ENCODE data around the gene KIF21B. TPM values are rescaled to one million over a fixed set of nuclear protein-coding genes. Genes with fewer than 3 reads are reported as not detected.

KIF21B gene
- total and polyA plus RNA-seq, 2 experiments from 2014 or later = 0.29 to 3.5 TPM

DNA sequence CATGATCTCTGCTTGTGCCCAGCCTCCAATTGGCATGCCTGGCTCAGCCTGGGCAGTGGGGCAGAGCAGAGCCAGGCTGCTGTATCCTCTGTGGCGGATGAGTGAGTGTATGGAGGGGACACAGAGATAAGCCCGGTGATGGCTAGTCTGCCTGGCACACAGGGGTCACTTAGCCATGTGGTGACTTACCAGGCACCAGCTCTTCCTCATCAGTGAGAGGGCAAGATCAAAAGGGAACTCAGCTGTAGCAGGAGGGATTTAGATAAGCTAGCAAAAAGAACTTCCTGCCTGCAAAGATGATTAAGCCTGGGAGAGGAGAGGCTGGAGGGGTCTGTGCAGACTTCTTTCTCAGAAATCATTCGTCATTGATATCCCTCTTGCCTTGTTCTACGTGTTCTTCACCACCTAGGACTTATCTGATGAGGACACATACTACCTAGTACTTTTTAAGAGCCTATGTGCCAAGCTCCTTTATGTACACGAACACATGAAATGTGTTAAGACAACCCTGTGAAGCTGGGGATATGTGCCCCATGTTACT lies 7.9 kb downstream of the KIF21B start:
- H3K4me3 ChIP-seq = no peak overlapping the region
- peaks cover 21% of the 10 kb centered on the region for H3K4me1 ChIP-seq (ENCODE audit: low read depth)
- no peaks in the 10 kb centered on the region for H3K36me3 ChIP-seq
- TF ChIP-seq, protein P1, sequence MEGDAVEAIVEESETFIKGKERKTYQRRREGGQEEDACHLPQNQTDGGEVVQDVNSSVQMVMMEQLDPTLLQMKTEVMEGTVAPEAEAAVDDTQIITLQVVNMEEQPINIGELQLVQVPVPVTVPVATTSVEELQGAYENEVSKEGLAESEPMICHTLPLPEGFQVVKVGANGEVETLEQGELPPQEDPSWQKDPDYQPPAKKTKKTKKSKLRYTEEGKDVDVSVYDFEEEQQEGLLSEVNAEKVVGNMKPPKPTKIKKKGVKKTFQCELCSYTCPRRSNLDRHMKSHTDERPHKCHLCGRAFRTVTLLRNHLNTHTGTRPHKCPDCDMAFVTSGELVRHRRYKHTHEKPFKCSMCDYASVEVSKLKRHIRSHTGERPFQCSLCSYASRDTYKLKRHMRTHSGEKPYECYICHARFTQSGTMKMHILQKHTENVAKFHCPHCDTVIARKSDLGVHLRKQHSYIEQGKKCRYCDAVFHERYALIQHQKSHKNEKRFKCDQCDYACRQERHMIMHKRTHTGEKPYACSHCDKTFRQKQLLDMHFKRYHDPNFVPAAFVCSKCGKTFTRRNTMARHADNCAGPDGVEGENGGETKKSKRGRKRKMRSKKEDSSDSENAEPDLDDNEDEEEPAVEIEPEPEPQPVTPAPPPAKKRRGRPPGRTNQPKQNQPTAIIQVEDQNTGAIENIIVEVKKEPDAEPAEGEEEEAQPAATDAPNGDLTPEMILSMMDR (IDR thresholded peaks at IDR 0.05; ENCODE audit: low read depth, low read length) = no peak
- H3K27ac ChIP-seq = no peak overlapping the region
- no peaks in the 10 kb centered on the region for H3K9me3 ChIP-seq (ENCODE audit: low read depth)
- no peaks in the 10 kb centered on the region for H3K27me3 ChIP-seq
- DNase-seq (ENCODE audit: low read depth in 1 of 2, low spot score in 1 of 2) = no peak

DNA sequence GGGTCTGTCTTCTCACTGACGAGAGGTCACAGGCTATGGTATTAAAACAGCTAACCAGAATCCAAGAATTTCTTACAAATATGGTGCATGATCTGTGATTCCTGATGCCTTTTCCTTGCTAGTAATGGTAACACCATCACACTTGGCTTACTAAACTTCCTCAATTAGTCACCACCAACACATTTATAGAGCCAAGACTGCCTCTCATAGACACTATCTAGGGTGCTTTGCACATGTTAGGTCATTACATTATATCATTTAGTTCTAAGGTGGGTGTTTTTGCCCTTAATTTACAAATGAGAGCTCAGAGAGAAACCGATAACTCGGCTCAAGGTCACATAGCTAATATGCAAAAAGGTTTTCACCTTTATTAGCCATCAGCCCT lies 8.7 kb downstream of the KIF21B start:
- Histone ChIP-seq H3K27me3 (no peaks in the 10 kb centered on the region), H3K4me3 (no peak overlapping the region), H3K9me3 (ENCODE audit: low read depth) (no peaks in the 10 kb centered on the region), H3K4me1 (ENCODE audit: low read depth) (peaks cover 25% of the 10 kb centered on the region), H3K27ac (no peak overlapping the region), H3K36me3 (no peaks in the 10 kb centered on the region)
- DNase-seq (ENCODE audit: low read depth in 1 of 2, low spot score in 1 of 2) = peak in 1 of 2 donors; percentile 33
- TF ChIP-seq, protein P1 (IDR thresholded peaks at IDR 0.05; ENCODE audit: low read depth, low read length) = no peak

DNA sequence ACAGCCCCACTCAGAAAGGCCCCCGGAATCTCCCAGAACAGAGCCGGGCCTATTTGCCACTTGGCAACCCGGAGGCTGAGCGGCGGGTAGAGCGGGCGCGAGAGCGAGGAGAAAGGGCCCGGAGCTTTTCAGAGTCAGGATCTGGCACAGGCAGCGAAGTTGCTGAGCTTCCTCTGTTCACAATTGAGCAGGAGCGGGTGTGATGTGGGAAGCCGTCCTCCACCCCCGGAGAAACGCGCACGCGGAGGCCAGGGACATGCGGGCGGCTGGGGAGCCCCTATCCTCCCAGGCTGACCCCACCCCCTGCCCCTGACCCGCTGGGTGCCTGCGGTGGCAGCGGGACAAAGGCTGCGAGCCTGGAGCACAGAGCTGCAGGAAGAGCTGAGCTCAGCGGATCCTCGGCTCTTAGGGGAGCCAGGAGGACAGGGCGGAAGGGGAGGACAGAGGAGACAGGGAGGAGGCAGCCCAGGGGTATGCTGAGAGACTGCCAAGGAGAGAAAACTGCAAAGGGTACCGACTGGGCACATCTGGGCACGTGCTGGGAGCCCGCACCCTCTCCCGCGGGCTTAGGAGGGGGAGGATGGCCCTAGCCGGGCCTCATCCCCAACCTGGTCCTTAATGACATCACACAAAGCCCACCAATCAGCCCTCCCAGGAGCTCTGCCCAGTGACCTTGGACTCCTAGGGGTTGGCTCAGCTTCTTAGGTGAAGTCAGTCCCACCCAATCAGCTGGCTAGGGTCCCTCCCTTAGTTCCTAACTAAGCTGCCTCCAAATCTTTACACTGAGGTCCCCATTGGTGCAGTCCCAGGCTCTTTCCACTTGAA lies 9.3 kb downstream of the KIF21B start:
- Histone ChIP-seq H3K36me3 (no peaks in the 10 kb centered on the region), H3K27me3 (no peaks in the 10 kb centered on the region), H3K4me1 (ENCODE audit: low read depth) (peaks cover 25% of the 10 kb centered on the region), H3K27ac (no peak overlapping the region), H3K9me3 (ENCODE audit: low read depth) (no peaks in the 10 kb centered on the region), H3K4me3 (no peak overlapping the region)
- TF ChIP-seq, protein P1 (IDR thresholded peaks at IDR 0.05; ENCODE audit: low read depth, low read length) = no peak
- peak in 1 of 2 donors; percentile 30 for DNase-seq (ENCODE audit: low read depth in 1 of 2, low spot score in 1 of 2)

DNA sequence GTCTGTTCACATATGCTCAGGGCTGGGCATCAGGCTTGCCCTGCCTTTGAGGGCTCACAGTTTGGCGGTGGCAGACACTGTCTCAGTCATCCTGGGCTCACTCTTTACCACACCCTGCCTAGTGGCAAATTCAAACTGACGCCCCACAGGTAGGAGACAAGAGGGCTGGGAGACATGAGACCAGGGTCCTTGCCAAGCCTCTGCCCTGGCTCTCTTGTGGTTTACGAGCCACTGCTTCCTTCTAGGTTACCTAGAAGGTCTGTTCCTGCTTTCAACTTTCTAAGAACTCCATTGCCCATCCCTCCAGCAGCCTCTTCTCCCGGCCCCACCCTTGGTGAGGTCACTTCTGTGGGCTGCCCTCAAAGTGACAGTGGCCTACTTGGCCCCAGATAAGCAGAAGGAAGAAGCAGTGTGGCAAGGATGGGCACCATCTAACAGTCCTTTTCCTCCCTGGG lies 10.5 kb downstream of the KIF21B start:
- TF ChIP-seq, protein P1 (IDR thresholded peaks at IDR 0.05; ENCODE audit: low read depth, low read length) = no peak

DNA sequence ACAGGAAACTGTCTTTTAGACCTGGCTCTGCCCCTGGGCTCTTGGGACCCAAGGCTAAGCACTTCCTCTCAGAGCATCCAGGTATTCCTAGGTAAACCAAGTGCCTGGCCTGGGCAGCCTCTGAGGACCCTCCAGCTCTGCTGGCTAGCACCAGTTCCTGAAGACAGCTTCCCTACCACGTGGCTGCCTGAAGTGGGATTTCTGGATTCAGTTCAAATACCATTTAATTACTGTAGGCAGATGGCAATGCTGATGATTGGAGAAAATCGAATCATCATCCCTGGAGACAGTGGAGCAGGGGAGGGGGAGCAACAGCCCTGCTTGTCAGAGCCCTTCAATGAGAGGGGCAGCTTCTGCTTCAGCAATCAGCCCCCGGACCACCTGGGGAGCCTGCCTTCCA lies 11.9 kb downstream of the KIF21B start:
- Histone ChIP-seq H3K4me3 (no peak overlapping the region), H3K9me3 (ENCODE audit: low read depth) (no peaks in the 10 kb centered on the region), H3K27me3 (no peaks in the 10 kb centered on the region), H3K36me3 (no peaks in the 10 kb centered on the region), H3K4me1 (ENCODE audit: low read depth) (peaks cover 19% of the 10 kb centered on the region), H3K27ac (no peak overlapping the region)
- TF ChIP-seq, protein P1 (IDR thresholded peaks at IDR 0.05; ENCODE audit: low read depth, low read length) = no peak
- no peak for DNase-seq (ENCODE audit: low read depth in 1 of 2, low spot score in 1 of 2)

More for the DNA sequence above, 10.5 kb downstream of the KIF21B start:
- no peak overlapping the region for H3K4me3 ChIP-seq
- H3K9me3 ChIP-seq (ENCODE audit: low read depth) = no peaks in the 10 kb centered on the region
- peaks cover 25% of the 10 kb centered on the region for H3K4me1 ChIP-seq (ENCODE audit: low read depth)
- no peaks in the 10 kb centered on the region for H3K36me3 ChIP-seq
- H3K27ac ChIP-seq = no peak overlapping the region
- DNase-seq (ENCODE audit: low read depth in 1 of 2, low spot score in 1 of 2) = no peak
- no peaks in the 10 kb centered on the region for H3K27me3 ChIP-seq

All from cardiac muscle cell (in vitro differentiated cells and primary cell).